GM21447 (cell line): ENCODE results near the gene HOXD8.

Source experiments
- ATAC-seq: cut with Tn5 transposase; IDR thresholded peaks from one replicate; pipeline ENCODE4 v1.9.1; 2021; ENCODE audit not compliant: unreplicated experiment

Gene HOXD8

DNA sequence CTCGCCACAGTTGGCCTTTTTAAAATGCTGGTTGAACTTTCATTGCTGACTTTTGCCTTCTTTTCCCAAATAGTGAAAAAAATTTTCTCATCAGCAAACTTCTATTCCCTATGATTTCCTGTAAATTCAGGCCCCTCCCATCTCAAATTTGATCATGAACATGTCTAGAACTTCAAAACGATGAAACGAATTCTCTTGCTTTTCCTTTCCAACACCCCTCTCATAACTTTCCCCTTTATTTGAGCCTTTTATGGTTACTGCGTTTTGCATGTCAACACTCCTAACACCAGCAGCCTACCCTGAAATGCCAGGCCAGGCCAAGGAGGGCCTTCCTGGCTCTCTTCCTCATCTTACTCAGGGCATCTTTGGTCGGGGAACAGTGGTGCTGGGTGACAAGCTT lies 38.6 kb upstream of the HOXD8 start:
- no peak for ATAC-seq

DNA sequence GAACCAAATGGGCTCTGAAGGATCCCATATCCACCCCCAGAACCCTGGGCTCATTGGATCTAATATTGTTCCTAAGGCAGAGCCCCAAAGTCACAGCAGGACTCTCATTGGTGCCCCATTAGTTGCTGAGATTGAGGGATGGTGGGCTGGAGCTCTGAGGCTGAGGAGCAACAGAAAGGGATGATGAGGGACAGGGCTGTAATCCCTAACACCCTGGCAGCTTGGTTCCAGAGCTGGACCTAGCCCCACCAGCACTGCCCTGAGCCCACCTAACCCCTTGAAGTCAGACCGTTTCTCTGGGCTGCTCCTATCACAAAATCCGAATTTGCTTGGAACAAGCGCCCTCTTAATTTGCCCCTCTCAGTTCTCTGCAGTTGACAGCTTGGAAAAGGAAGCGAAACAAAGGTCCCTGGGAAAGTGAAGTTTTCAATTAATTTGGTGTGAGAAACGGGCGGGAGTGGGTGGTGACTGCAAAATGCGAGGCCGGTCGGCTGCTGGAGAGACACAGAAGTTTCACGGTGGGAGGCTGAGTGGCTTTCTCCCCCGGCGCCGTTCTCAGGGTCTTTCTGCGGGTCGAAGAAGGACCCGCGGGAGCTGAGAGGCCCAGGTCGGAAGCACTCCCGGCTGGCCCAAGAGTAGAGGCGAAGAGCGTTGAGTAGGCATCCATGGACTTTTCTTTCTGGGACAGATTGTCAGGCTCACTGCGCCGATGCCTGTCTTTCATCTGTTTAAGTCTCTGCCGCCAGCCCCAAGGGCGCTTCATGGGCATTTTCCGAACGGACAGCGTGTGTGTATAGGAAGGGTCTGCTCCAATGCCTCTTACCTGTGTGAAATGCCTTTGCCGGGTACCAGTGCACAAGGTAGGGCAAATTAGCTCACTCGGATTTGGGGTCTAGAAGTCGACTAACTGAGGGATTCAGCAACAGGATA lies 37.9 kb upstream of the HOXD8 start:
- ATAC-seq: no peak

DNA sequence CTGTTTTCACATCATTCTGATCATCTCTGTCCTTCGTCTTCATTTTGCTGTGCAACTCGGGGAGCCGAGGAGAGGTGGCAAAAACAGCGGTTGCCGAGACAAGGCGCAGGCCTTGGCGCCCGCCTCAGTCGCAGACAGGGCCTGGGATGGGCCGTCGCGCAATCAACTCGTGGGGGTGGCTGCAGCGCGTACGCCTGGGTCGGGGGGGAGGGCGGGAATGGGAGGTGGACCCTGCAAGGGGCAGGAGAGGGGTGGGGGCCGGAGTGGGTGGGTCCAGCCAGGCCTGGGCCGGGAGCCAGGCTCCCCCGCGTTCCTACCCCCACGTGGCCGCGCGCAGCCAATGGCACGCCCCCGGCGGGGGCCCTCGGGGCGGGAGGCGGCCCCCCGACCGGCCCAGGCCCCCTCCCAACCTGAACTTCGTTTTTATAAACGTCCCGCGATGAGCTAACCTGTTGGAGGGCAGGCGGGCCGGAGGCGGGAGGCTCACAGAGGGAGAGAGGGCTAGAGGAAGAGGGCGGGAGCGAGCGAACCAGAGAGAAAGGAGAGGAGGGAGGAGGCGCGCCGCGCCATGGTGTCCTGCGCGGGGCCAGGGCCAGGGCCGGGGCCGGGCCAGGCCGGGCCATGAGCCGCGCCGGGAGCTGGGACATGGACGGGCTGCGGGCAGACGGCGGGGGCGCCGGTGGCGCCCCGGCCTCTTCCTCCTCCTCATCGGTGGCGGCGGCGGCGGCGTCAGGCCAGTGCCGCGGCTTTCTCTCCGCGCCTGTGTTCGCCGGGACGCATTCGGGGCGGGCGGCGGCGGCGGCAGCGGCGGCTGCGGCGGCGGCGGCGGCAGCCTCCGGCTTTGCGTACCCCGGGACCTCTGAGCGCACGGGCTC lies 37.0 kb upstream of the HOXD8 start, which contains the start of gene HOXD13:
Gene HOXD13, plus strand, starts transcription at position 452 of the 875 bp plus-strand sequence. Its CDS starts 170 bp downstream, at position 622.
- ATAC-seq: no peak

DNA sequence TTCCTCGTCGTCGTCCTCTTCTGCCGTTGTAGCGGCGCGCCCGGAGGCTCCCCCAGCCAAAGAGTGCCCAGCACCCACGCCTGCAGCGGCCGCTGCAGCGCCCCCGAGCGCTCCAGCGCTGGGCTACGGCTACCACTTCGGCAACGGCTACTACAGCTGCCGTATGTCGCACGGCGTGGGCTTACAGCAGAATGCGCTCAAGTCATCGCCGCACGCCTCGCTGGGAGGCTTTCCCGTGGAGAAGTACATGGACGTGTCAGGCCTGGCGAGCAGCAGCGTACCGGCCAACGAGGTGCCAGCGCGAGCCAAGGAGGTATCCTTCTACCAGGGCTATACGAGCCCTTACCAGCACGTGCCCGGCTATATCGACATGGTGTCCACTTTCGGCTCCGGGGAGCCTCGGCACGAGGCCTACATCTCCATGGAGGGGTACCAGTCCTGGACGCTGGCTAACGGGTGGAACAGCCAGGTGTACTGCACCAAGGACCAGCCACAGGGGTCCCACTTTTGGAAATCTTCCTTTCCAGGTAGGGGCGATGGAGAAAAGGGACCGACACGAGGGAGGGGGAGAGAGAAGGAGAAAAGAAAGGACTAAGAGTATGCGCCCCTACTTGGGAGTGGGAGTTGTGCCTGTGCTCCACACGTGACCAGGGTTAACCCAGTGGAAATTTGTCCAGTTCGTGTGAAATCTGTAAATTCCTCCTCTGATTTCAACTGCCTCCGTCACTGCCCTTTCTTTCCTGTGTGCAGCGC lies 36.2 kb upstream of the HOXD8 start:
- no peak for ATAC-seq

DNA sequence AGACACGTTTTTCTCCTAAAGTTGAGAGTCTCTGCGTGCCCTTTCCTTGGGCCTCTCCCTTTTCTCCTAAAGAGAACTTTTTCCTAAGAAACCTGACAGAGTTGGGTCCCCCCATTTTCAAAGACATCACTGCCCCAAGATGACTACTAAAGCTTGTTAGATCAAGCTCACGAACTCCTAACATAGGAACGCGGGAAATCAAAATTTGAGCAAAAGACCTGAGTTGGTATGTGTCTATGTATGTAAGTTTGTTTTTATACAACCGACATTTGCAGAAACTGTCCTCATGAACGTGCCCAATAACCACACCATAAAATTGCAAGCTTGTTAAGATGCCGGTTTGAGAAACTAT lies 35.6 kb upstream of the HOXD8 start:
- no peak for ATAC-seq

DNA sequence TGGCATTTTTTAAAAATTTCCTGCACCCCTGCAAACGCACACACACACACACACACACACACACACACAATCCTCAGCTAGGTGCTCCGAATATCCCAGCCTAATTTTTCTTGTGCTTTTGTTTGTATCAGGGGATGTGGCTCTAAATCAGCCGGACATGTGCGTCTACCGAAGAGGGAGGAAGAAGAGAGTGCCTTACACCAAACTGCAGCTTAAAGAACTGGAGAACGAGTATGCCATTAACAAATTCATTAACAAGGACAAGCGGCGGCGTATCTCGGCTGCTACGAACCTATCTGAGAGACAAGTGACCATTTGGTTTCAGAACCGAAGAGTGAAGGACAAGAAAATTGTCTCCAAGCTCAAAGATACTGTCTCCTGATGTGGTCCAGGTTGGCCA lies 35.2 kb upstream of the HOXD8 start:
- no peak for ATAC-seq

DNA sequence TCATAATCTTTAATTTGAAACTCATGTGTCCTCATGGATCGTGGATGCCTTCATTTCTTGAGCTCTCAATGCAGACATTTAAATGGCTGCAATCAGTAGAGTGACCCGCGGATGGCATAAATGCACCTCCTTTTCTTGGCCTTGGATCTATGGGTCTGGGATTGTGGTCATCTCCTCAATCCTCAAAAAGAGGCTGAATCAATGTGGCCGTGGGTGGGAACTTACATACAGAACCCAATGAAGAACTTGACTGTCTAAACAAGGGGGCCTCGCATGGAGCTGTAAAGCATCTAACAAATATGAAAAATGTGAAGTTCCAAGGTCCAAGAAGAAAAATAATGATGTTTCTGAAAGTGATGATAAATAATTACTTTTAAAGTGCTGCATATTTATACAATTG lies 34.1 kb upstream of the HOXD8 start:
- ATAC-seq: no peak

DNA sequence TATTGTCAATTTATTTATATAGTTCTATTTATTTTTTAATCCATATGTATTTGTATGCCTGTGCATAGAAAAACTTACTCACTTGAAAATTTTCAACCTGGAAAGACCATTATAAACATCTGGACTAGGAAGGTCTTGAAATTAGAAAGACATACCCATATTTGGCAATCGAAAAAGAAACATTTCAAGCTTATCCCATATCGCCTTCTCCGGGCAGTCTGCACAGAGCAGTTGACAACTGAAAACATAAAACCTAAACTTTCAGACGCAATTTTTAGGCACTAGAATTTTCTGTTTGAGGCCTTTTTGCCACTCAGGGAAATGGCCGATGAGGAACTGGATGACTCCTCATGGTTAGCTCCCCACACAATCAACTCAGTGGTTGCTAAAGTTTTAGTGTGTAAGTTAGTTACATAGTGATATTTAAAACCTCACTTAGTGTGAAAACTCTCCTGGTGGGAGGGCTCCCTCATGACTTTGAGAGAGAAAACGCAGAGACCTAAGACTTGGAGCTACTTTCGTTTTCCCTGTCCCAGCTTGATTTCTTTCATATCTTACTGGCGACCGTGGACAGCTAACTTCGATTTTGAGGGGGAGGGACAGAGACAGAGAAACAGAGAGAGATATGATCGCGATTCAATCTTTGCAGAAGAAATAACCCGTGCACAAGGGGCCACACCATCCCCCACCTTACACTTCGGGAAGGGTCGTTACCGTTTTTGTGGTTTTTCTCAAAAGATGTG lies 33.1 kb upstream of the HOXD8 start:
- no peak for ATAC-seq

DNA sequence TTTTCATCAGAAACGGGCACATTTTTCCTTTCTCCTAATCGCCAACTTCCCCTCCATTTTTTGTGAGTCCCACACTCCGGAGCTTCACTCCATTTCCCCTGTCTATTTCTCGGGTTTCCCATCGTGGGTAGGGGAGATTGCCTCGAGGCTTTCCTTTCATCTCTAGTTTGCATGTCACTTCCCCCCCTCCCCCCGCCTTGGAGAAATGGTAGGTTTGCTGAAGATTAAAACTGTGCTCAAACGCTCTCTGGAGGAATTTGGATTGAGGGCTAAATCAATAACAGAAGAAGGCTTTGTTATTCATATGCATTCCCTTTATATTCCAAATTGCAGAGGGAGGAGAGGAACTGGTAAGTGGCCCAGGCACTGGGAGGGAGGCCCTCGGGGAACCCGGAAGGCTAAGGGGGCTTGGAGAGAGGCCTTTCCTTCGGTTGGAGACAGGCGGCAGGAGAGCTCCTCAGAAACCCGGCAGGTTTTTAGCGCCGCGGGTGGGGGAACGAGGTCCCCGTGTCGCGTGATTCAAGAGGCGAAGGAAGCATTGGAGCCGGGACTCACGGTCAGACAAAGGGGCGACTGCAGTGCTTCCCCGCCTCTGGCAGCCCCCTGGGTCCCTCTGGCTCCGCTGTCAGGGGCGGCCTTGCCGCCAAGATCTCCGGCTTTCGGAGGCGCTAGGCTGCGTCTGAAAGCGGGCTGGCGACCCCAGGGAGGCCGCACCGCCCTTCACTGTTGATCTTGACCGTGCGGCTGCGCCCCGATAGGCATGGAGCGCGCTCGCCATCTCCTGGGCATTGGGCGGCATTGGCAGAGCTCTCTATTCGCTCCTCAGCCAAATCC lies 32.3 kb upstream of the HOXD8 start:
- ATAC-seq: no peak

DNA sequence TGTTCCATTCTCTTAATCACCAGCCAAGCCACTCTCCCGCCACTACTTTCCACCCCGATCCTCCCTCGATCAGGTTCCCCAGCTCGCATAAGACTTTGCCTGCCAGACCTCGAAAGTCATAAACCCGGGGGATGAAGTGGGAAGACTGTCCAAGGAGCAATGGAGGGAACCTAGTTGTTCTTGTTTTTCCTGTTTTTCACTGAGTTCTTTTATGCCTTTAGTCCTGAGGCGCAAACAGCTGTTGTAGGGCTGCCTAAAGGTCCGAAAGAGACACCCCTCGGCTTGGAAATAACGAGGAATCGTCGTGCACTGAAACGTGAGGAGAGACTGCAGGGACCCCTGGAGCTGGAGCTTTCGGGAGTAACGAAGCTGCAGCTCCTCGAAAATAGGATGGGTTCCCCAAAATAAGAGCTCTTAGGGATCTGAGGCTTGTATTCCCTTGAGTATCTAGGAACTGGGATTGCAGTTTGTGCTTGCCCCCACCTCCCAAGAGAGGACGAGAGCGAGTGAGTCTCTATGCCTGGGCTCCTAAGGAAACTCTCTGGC lies 31.6 kb upstream of the HOXD8 start:
- no peak for ATAC-seq

DNA sequence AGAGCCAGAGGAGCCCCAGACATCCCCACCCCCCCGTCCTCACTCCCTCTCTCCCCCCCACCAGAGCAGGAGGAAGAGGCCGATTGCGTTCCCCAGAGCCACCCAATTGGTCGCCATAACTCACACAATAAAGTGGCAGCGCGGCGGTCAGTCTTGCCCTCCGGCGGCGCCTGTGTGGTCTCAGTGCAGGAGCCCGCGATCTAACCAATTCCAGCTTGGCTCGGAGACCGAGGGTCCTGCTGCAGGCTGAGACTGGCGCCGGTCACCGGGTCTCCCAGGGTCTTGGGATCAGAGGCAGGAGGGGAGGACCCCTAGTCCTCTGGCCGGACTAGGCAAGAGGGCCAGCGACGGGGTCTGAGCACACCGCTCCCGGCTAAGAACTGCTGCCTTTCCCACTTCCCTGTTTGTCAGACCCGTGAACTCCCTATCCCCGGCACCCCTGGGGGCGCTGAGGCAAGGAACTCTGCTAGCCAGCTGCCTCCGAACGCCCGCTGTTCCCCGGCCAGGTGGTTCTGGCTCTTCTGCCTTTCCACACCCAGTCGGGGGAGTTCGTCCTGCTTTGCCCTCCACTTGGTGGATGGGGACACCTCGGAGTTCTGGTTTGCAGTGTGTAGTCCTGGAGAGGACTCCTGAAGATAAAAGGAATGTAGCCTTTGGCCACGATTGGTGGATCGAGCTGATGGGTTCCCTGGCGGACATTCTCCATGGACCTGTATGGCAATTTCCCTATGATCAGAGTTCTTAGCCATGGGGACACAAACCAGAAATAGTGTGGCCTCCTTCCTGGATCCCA lies 30.9 kb upstream of the HOXD8 start:
- ATAC-seq: no peak

DNA sequence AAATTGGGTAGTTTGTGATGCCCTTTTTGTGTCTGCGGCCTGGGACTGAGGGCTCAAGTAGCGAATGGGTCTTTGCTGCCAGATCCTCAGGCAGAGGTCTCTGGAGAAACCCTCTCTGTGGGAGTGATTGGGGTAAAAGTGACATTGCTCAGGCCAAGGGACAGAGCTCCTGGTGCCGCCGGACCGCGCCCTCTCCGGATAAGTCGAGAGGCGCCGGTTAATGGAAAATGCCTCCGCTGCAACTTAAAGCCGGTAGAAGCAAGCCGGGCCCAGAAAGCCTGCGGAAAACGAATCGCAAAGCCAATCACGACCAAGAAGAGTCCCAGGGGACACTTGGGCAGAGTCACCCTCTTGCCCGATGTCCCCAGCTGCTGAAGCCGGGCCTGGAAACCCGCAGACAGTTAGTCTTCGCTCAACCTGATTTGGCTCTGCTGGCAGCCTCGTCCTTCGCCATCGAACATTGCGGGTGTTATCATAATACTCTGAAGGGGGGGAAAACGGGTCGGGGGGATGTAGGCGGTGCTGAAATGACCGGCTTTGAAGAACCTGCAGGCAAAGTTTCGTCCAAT lies 30.3 kb upstream of the HOXD8 start:
- ATAC-seq: no peak

DNA sequence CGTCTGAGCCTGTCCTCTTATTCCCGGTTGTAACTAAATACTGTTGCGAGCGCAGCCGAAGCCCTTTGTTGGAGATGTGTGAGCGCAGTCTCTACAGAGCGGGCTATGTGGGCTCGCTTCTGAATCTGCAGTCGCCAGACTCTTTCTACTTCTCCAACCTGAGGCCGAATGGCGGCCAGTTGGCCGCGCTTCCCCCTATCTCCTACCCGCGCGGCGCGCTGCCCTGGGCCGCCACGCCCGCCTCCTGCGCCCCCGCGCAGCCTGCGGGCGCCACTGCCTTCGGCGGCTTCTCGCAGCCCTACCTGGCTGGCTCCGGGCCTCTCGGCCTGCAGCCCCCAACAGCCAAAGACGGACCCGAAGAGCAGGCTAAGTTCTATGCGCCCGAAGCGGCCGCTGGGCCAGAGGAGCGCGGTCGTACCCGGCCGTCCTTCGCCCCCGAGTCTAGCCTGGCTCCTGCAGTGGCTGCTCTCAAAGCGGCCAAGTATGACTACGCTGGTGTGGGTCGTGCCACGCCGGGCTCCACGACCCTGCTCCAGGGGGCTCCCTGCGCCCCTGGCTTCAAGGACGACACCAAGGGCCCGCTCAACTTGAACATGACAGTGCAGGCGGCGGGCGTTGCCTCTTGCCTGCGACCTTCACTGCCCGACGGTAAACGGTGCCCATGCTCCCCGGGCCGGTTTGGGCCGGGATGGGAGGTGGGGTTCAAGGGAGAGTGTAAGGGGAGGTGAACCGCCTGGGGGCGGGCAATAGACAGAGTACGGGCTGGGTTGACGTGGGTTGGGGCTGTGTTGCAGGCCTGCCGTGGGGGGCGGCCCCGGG lies 29.6 kb upstream of the HOXD8 start, which contains the start of gene HOXD12:
Gene HOXD12, plus strand, starts transcription at position 68 of the 819 bp plus-strand sequence. Its CDS starts 7 bp downstream, at position 75.
- ATAC-seq: no peak

DNA sequence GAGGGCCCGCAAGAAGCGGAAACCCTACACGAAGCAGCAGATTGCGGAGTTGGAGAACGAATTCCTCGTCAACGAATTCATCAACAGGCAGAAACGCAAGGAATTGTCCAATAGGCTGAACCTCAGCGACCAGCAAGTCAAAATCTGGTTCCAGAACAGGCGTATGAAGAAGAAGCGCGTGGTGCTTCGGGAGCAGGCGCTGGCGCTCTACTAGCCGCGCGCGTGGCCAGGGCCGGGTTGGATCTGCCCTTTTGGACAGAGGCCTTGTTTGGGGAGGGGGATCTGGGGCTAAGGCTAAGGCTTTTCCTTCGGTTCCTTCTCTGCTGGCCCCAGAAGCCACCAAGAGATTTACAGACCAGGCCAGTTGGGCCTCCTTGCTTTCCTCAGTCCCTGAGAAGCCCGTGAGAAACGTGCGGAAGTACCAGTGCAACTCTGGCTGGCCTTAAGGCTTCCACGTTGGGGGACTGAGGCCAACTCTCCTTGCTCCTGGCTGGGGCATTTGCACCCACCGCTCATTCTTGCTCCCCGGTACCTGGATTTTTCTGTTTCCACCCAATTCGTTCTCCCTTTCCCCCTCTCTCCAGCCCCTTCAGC lies 28.9 kb upstream of the HOXD8 start:
- ATAC-seq: no peak

DNA sequence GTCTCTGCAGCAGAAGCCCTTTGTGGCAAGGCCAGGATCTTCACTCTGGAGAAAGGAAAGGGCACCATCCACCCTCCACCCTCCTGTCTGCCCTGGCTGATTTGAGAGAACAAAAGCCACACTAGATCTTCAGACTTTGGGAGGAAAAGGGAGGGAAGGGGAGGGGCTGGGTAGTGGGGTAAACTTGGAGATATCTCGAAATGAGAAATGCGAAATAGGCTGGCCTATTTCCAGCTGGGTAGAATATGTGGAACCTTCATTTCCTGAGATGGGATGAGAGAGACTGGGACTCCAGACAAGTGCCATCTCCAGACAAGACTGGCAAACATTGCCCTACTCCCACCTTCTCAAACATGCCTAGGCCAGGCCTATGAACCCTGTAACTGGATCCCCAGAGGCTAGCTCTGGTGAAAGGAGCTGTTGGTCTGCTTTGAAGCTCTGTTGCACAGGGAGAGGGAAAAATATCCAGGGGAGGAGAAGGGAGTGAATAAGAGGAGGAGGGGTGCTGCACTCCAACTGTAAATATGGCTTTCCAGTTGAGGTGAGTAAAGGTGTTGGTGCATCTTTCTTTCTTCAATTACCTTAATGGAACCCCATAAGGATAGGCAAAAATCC lies 28.2 kb upstream of the HOXD8 start:
- no peak for ATAC-seq

DNA sequence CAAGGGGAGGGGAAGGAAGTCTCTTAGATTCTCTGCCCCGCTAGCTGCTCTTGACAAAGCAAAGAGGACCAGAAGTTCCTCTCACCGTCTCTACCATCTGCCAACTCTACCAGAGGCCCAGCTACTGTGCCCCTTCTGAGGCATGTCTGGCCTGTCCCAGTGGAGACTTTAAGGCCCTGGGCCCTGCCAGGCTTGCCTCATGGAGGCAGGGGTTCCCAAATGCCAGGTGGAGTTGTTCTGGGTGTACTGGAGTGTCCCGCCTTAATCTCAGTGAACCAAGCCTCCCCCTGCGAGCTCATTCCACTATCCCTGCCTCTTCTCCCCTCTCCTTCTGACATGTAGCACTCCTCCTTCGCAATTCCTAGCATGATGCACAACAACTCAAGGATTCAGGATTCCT lies 27.7 kb upstream of the HOXD8 start:
- no peak for ATAC-seq
